HUES6 (cell line): ENCODE results near the gene BCO1.

ENCODE experiments used
- H3K27ac ChIP-seq: 2 replicates; pipeline ENCODE4 v1.7.0; 2013; ENCODE audit warnings: low read depth, mild to moderate bottlenecking, low read length, inconsistent platforms
- H3K27me3 ChIP-seq: 2 replicates; pipeline ENCODE4 v1.6.1; 2013; ENCODE audit warnings: low read length; ENCODE audit not compliant: control insufficient read depth, insufficient read depth
- H3K36me3 ChIP-seq: 2 replicates; pipeline ENCODE4 v1.6.1; 2013; ENCODE audit warnings: low read length; ENCODE audit not compliant: control insufficient read depth, insufficient read depth
- H3K4me1 ChIP-seq: 2 replicates; pipeline ENCODE4 v1.6.1; 2013; ENCODE audit warnings: low read length; ENCODE audit not compliant: control insufficient read depth, insufficient read depth
- H3K4me3 ChIP-seq: 2 replicates; pipeline ENCODE4 v1.5.1; 2013; ENCODE audit warnings: low read depth, low read length
- H3K9ac ChIP-seq: one replicate; pipeline ENCODE4 v1.6.1; 2013; ENCODE audit warnings: mild to moderate bottlenecking, low read length
- H3K9me3 ChIP-seq: 2 replicates; pipeline ENCODE4 v1.6.1; 2013; ENCODE audit warnings: low read depth, low read length; ENCODE audit not compliant: control insufficient read depth, insufficient read depth

Gene BCO1

DNA sequence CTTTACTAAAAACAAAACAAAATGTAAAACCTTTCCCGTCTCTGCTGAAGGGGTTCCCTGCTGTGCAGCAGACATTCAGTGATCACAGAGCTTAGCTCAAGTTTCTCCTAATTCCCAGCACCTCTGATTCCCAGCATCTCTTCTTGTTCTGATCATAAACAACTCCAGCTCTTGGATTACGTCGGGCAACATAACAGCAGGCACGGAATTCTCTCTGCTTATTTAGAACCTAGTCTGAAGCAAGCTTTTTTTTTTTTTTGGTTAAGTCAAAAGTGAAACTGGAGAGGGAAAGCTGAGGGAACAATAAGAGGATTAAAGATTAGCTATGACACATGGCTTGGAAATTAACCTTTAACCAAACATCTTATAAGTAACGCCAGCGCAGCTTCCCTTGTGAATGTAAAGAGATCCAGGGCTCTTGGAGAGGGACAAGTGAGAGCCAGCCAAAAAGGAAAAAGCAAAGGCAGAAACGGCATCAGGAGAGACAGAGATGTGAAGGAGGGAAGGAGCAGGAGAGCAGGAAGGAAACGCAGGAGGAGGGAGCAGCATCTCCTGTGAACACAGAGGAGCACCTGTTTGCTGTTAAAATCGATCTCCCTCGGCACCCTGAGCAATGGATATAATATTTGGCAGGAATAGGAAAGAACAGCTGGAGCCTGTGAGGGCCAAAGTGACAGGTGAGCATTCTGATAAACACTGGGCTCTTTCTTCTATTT lies at the start of gene BCO1:
BCO1 (plus strand) TSS at position 394 of the 716 bp plus-strand sequence; CDS start at position 614, 220 bp downstream.
- Histone ChIP-seq H3K27ac (no peak within 1 kb of the TSS), H3K36me3 (no peaks in the 10 kb centered on the region), H3K9ac (no peak within 1 kb of the TSS), H3K4me3 (peak within 1 kb of the TSS; percentile 29), H3K27me3 (no peaks in the 10 kb centered on the region), H3K9me3 (no peaks in the 10 kb centered on the region), H3K4me1 (peaks cover 19% of the 10 kb centered on the region)

DNA sequence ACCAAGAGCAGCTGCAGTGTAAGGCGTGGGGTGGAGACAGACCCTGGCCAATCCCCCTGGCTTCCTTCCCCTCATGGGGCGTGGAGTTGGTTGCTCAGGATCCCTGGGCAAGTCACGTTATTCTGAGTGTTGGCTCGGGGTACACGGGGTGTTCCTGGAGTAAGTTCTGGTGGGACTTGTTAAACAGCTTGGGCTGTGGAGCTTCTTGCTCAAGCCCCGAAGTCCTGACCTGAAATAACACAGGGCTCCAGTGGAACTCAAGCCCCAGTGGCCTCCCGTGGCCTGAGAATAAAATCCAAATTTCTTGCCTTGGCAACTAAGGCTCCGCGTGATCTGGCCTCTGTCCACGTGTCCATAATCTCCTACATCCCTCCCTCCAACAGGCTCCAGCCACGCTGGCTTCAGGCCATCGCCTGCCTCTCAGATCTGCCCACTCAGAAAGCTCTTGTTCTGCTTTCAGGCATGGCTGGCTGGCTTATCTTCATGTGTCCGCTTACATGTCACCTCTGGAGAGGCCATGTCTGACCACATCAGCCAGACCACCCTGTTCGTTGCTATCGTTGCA lies 49.3 kb upstream of the BCO1 start:
- H3K9ac ChIP-seq, result no peak overlapping the region
- no peak overlapping the region for H3K27ac ChIP-seq
- no peaks in the 10 kb centered on the region for H3K4me1 ChIP-seq

GRCh38 chr16:81190667-81191066 lies 47.8 kb upstream of the BCO1 start:
- Histone ChIP-seq H3K9me3 (no peaks in the 10 kb centered on the region), H3K4me3 (no peak overlapping the region), H3K4me1 (no peaks in the 10 kb centered on the region), H3K27me3 (no peaks in the 10 kb centered on the region; the same call in 1 of the 2 replicates), H3K27ac (no peak overlapping the region), H3K9ac (no peak overlapping the region), H3K36me3 (no peaks in the 10 kb centered on the region)

More for the DNA sequence above, 49.3 kb upstream of the BCO1 start:
- Histone ChIP-seq H3K4me3 (no peak overlapping the region), H3K9me3 (no peaks in the 10 kb centered on the region), H3K27me3 (no peaks in the 10 kb centered on the region; the same call in 1 of the 2 replicates), H3K36me3 (no peaks in the 10 kb centered on the region)

GRCh38 chr16:81195885-81196534 lies 42.5 kb upstream of the BCO1 start:
- Histone ChIP-seq H3K36me3 (no peaks in the 10 kb centered on the region), H3K27me3 (no peaks in the 10 kb centered on the region; the same call in 1 of the 2 replicates), H3K4me1 (no peaks in the 10 kb centered on the region), H3K9ac (no peak overlapping the region), H3K4me3 (no peak overlapping the region), H3K9me3 (no peaks in the 10 kb centered on the region), H3K27ac (no peak overlapping the region)

DNA sequence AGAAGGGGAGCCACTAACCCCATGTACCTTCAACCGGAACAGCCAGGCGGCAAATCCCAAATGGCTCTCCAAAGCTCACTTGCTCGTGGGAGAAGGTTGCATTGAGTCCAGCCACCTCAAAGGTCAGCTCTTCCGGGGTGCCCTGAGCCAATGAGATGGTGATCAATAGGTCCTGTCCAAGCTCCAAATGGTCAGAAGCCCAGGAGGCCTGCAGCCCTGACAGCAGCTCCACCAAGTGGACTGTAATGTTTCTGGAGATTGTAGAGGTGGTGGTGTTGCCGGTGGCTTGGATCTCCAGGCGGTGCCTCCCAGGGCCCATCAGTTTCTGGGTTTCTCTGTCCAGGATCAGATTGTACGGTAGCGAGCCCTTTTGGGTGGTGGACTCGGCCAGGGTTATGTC lies 39.9 kb upstream of the BCO1 start:
- Histone ChIP-seq H3K9ac (no peak overlapping the region), H3K36me3 (no peaks in the 10 kb centered on the region), H3K27ac (no peak overlapping the region), H3K4me1 (no peaks in the 10 kb centered on the region), H3K4me3 (no peak overlapping the region), H3K9me3 (no peaks in the 10 kb centered on the region), H3K27me3 (no peaks in the 10 kb centered on the region; the same call in 1 of the 2 replicates)

- H3K27me3 ChIP-seq, result no peaks in the 10 kb centered on the region
- H3K4me3 ChIP-seq, result no peak overlapping the region
- H3K9me3 ChIP-seq, result no peaks in the 10 kb centered on the region
- no peak overlapping the region for H3K27ac ChIP-seq
- H3K9ac ChIP-seq, result no peak overlapping the region
- no peaks in the 10 kb centered on the region for H3K4me1 ChIP-seq
- H3K36me3 ChIP-seq, result no peaks in the 10 kb centered on the region
Measured at GRCh38 chr16:81201267-81201666, 37.2 kb upstream of the BCO1 start.

DNA sequence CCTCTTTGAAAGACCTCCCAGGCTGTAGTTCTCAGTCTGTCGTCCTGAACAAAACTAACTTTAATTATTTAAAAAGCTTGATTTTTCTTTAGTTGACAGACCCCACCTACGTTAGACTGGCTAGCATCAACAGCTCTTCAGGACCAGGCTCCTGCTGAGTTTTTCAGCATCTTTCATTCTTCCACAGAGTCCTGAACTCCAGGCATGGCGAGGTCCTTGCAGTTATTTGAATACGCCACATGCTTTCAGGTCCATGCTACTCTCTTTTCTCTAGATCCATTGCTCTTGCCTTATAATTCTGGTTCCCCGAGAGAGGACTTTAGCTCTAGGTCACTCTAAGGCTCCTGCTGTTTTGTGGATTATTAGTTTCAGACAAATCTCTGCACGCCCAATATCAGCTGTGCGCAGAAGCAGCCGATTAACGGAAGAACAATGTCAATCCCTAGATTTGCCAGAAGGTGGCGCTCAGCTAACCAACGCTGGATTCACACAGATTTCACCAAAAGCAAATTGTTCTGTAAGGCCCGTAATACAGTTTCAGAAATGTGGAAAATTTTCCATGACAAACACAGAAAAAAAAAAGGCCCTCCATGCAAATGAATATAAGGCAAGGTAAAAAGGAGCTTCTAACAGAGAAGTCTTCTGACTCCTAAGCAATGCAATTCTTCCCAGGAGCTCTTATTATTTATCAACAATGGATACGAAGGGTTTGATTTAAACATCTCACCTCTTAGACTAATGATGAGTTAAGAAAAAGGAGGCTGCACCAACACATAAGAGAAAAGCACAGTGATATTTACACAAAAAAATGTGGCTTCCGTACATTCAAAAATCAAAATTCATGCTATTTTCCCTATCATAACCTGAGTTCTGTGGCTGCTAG lies 33.5 kb upstream of the BCO1 start:
- H3K9ac ChIP-seq, result no peak overlapping the region
- H3K27ac ChIP-seq, result no peak overlapping the region
- no peaks in the 10 kb centered on the region for H3K4me1 ChIP-seq
- H3K9me3 ChIP-seq, result no peaks in the 10 kb centered on the region
- no peak overlapping the region for H3K4me3 ChIP-seq
- H3K27me3 ChIP-seq, result no peaks in the 10 kb centered on the region
- no peaks in the 10 kb centered on the region for H3K36me3 ChIP-seq

DNA sequence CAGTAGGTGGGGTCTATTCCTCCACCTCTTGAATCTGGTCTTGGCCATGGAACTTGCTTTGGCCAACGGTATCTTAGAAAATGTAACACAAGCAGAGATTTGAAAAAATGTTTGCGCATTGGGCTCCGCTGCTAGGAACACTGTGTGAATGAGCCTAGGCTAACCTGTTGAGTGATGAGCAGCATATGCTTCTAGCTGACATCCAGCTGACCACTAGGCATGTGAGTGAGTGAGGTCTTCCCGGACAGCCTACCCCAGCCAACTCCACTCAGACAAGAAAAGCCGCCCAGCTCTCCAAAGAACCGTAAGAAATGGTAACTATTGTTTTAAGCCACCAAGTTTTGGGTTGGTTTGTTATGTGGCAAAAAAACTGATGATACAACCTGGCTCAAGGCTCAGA lies 31.4 kb upstream of the BCO1 start:
- Histone ChIP-seq H3K27ac (no peak overlapping the region), H3K4me1 (no peaks in the 10 kb centered on the region), H3K9ac (no peak overlapping the region), H3K4me3 (no peak overlapping the region), H3K36me3 (no peaks in the 10 kb centered on the region), H3K9me3 (no peaks in the 10 kb centered on the region), H3K27me3 (no peaks in the 10 kb centered on the region)

- Histone ChIP-seq H3K36me3 (no peaks in the 10 kb centered on the region), H3K9me3 (no peaks in the 10 kb centered on the region), H3K27ac (no peak overlapping the region), H3K4me3 (no peak overlapping the region), H3K27me3 (no peaks in the 10 kb centered on the region), H3K9ac (no peak overlapping the region), H3K4me1 (no peaks in the 10 kb centered on the region)
Measured at GRCh38 chr16:81210807-81211206, 27.7 kb upstream of the BCO1 start.

- Histone ChIP-seq H3K36me3 (no peaks in the 10 kb centered on the region), H3K9ac (no peak overlapping the region), H3K4me3 (no peak overlapping the region), H3K9me3 (no peaks in the 10 kb centered on the region), H3K27me3 (no peaks in the 10 kb centered on the region), H3K4me1 (no peaks in the 10 kb centered on the region), H3K27ac (no peak overlapping the region)
Measured at GRCh38 chr16:81212830-81213465, 25.5 kb upstream of the BCO1 start.
